Measurements from ENCODE around the gene STARD13.

- TF ChIP-seq CTCF (IDR thresholded peaks at IDR 0.05) (no peak), POLR2A (IDR thresholded peaks at IDR 0.05) (no peak), EP300 (IDR thresholded peaks at IDR 0.05) (no peak)
Observed at GRCh38 chr13:33284031-33284430, 1.5 kb downstream of the STARD13 start.
